ENCODE measurements around the gene UBE3D.

UBE3D gene

DNA sequence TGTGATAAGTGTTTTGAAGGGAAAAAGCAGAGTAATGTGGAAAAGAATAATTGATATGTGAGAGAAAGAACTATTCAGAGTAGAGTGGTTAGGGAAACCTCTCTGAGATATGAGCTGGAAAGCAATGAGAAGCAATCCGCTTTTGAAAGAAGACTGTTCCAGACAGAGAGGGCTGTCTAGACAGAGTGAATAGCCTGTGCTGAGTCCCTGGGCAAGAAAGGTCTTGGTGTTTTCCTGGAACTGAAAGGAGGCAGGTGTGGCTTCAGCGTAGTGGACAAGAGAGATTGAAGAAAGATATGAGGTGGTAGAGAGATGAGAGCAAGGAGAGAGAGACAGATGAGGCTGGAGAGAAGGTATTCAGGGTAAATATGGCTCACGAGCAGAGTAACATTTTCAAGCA, 190.8 kb downstream of the UBE3D start:
- H3K27ac ChIP-seq (ENCODE audit: low read depth, low read length, poor library complexity, severe bottlenecking): no peak overlapping the region
- H2AFZ ChIP-seq (ENCODE audit: low read length): no peak overlapping the region
- H3K9me2 ChIP-seq (ENCODE audit: low read depth, low read length): no peaks in the 10 kb centered on the region
- no peaks in the 10 kb centered on the region for H4K20me1 ChIP-seq (ENCODE audit: insufficient read depth, low read length)
- no peaks in the 10 kb centered on the region for H3K79me2 ChIP-seq (ENCODE audit: insufficient read depth, low read length)
- no peak overlapping the region for H3K9ac ChIP-seq (ENCODE audit: low read length)
- H3K4me3 ChIP-seq (ENCODE audit: low read depth, low read length, poor library complexity, severe bottlenecking): no peak overlapping the region
- no peaks in the 10 kb centered on the region for H3K27me3 ChIP-seq (ENCODE audit: insufficient read depth, low read length)
- no peak for TF ChIP-seq EZH2 (IDR thresholded peaks at IDR 0.05; ENCODE audit: borderline replicate concordance, low read length)
- TF ChIP-seq, protein P1, sequence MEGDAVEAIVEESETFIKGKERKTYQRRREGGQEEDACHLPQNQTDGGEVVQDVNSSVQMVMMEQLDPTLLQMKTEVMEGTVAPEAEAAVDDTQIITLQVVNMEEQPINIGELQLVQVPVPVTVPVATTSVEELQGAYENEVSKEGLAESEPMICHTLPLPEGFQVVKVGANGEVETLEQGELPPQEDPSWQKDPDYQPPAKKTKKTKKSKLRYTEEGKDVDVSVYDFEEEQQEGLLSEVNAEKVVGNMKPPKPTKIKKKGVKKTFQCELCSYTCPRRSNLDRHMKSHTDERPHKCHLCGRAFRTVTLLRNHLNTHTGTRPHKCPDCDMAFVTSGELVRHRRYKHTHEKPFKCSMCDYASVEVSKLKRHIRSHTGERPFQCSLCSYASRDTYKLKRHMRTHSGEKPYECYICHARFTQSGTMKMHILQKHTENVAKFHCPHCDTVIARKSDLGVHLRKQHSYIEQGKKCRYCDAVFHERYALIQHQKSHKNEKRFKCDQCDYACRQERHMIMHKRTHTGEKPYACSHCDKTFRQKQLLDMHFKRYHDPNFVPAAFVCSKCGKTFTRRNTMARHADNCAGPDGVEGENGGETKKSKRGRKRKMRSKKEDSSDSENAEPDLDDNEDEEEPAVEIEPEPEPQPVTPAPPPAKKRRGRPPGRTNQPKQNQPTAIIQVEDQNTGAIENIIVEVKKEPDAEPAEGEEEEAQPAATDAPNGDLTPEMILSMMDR (IDR thresholded peaks at IDR 0.05; ENCODE audit: low read length): no peak
- H3K4me1 ChIP-seq (ENCODE audit: insufficient read depth, low read length, severe bottlenecking): no peaks in the 10 kb centered on the region
- no peak overlapping the region for H3K4me2 ChIP-seq (ENCODE audit: low read length)
- H3F3A ChIP-seq (ENCODE audit: insufficient read depth, low read length): no peaks in the 10 kb centered on the region
- no peaks in the 10 kb centered on the region for H3K36me3 ChIP-seq (ENCODE audit: insufficient read depth, low read length)
- H3K9me3 ChIP-seq (ENCODE audit: low read length): no peaks in the 10 kb centered on the region

DNA sequence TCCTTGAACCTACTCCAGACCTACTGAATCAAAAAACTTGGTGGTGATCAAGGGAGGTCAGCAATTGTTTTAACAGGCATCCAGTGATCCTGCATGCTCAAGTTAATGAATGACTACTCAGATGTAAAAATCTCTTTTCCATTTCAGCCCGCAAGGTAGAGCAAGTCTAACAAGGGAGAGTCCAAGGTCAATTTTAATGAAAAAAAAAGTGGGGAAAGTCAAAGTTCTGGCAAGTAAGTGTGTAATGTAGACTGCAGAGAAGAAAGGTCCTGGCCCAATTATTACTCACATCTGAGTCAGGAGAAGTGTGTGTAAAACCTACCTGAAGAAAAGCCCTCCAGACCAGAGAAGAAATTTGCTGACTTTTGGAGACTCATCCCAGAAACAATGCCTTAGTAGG, 193.5 kb downstream of the UBE3D start:
- H3K9me2 ChIP-seq (ENCODE audit: low read depth, low read length): no peaks in the 10 kb centered on the region

GRCh38 chr6:82870582-82871172, 195.0 kb downstream of the UBE3D start:
- H3K27me3 ChIP-seq (ENCODE audit: insufficient read depth, low read length): no peaks in the 10 kb centered on the region
- H3K4me3 ChIP-seq (ENCODE audit: low read depth, low read length, poor library complexity, severe bottlenecking): no peak overlapping the region
- no peaks in the 10 kb centered on the region for H3K36me3 ChIP-seq (ENCODE audit: insufficient read depth, low read length)
- H3K27ac ChIP-seq (ENCODE audit: low read depth, low read length, poor library complexity, severe bottlenecking): no peak overlapping the region
- no peaks in the 10 kb centered on the region for H3K9me3 ChIP-seq (ENCODE audit: low read length)
- no peak for TF ChIP-seq EZH2 (IDR thresholded peaks at IDR 0.05; ENCODE audit: borderline replicate concordance, low read length)
- TF ChIP-seq, protein P1 (IDR thresholded peaks at IDR 0.05; ENCODE audit: low read length): no peak
- H3K4me2 ChIP-seq (ENCODE audit: low read length): no peak overlapping the region
- H3K4me1 ChIP-seq (ENCODE audit: insufficient read depth, low read length, severe bottlenecking): no peaks in the 10 kb centered on the region
- H3K9me2 ChIP-seq (ENCODE audit: low read depth, low read length): no peaks in the 10 kb centered on the region
- no peak overlapping the region for H3K9ac ChIP-seq (ENCODE audit: low read length)
- H3K79me2 ChIP-seq (ENCODE audit: insufficient read depth, low read length): no peaks in the 10 kb centered on the region
- no peak overlapping the region for H2AFZ ChIP-seq (ENCODE audit: low read length)
- H4K20me1 ChIP-seq (ENCODE audit: insufficient read depth, low read length): no peaks in the 10 kb centered on the region
- H3F3A ChIP-seq (ENCODE audit: insufficient read depth, low read length): no peaks in the 10 kb centered on the region

More for the DNA sequence above, 193.5 kb downstream of the UBE3D start:
- H3K27me3 ChIP-seq (ENCODE audit: insufficient read depth, low read length): no peaks in the 10 kb centered on the region
- H3K4me1 ChIP-seq (ENCODE audit: insufficient read depth, low read length, severe bottlenecking): no peaks in the 10 kb centered on the region
- TF ChIP-seq, protein P1 (IDR thresholded peaks at IDR 0.05; ENCODE audit: low read length): no peak
- no peak for TF ChIP-seq EZH2 (IDR thresholded peaks at IDR 0.05; ENCODE audit: borderline replicate concordance, low read length)
- H2AFZ ChIP-seq (ENCODE audit: low read length): no peak overlapping the region
- no peak overlapping the region for H3K9ac ChIP-seq (ENCODE audit: low read length)
- H3K4me3 ChIP-seq (ENCODE audit: low read depth, low read length, poor library complexity, severe bottlenecking): no peak overlapping the region
- H3K36me3 ChIP-seq (ENCODE audit: insufficient read depth, low read length): no peaks in the 10 kb centered on the region
- H3K9me3 ChIP-seq (ENCODE audit: low read length): no peaks in the 10 kb centered on the region
- no peak overlapping the region for H3K4me2 ChIP-seq (ENCODE audit: low read length)
- H3K27ac ChIP-seq (ENCODE audit: low read depth, low read length, poor library complexity, severe bottlenecking): no peak overlapping the region
- no peaks in the 10 kb centered on the region for H3F3A ChIP-seq (ENCODE audit: insufficient read depth, low read length)
- no peaks in the 10 kb centered on the region for H4K20me1 ChIP-seq (ENCODE audit: insufficient read depth, low read length)
- no peaks in the 10 kb centered on the region for H3K79me2 ChIP-seq (ENCODE audit: insufficient read depth, low read length)
